ENCODE measurements around the gene LCN6. TPM values are rescaled to one million over a fixed set of nuclear protein-coding genes. Genes with fewer than 3 reads are reported as not detected.

Gene LCN6
- total and polyA plus RNA-seq, 9 of the 15 experiments (the other 6 are each of a cell fraction or from before 2014, with no cell fraction given): 0.10 to 0.45 (median 0.37) TPM; not detected in 5

GRCh38 chr9:136729926-136730325, 18.4 kb downstream of the LCN6 start (continued):
- TF ChIP-seq, protein P1, sequence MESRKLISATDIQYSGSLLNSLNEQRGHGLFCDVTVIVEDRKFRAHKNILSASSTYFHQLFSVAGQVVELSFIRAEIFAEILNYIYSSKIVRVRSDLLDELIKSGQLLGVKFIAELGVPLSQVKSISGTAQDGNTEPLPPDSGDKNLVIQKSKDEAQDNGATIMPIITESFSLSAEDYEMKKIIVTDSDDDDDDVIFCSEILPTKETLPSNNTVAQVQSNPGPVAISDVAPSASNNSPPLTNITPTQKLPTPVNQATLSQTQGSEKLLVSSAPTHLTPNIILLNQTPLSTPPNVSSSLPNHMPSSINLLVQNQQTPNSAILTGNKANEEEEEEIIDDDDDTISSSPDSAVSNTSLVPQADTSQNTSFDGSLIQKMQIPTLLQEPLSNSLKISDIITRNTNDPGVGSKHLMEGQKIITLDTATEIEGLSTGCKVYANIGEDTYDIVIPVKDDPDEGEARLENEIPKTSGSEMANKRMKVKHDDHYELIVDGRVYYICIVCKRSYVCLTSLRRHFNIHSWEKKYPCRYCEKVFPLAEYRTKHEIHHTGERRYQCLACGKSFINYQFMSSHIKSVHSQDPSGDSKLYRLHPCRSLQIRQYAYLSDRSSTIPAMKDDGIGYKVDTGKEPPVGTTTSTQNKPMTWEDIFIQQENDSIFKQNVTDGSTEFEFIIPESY (CRISPR knock-in tag; IDR thresholded peaks at IDR 0.05): no peak
- TF ChIP-seq ZNF316 (IDR thresholded peaks at IDR 0.05): no peak
- TF ChIP-seq ZNF707 (CRISPR knock-in tag; conservative IDR thresholded peaks at IDR 0.05): no peak
- no peak for TF ChIP-seq ZBTB12 (CRISPR knock-in tag; IDR thresholded peaks at IDR 0.05)
- TF ChIP-seq TAF7 (tag; IDR thresholded peaks at IDR 0.05): no peak
- TF ChIP-seq KLF6 (CRISPR knock-in tag; IDR thresholded peaks at IDR 0.05; ENCODE audit: borderline replicate concordance): no peak
- TF ChIP-seq KAT2B (IDR thresholded peaks at IDR 0.05; ENCODE audit: low read depth, low read length): no peak
- TF ChIP-seq ZNF561 (CRISPR knock-in tag; conservative IDR thresholded peaks at IDR 0.05): no peak
- TF ChIP-seq EP300 (IDR thresholded peaks at IDR 0.05; ENCODE audit: low read length): no peak
- no peak for TF ChIP-seq JUNB (CRISPR knock-in tag; conservative IDR thresholded peaks at IDR 0.05)
- TF ChIP-seq ZNF584 (CRISPR knock-in tag; IDR thresholded peaks at IDR 0.05; ENCODE audit: low read depth): no peak

Measured in K562 (cell line).